Fibroblast of villous mesenchyme (primary cell): ENCODE measurements around the gene KCNMA1. TPM values are rescaled to one million over a fixed set of nuclear protein-coding genes. Genes with fewer than 3 reads are reported as not detected.

Experiments used
- DNase-seq: peaks from one replicate; pipeline ENCODE4 v3.0.0-alpha.2; 2010; ENCODE audit warnings: low read depth
- H3K4me3 ChIP-seq: 2 replicates; pipeline ENCODE4 v1.5.1; 2011; ENCODE audit warnings: low read depth, mild to moderate bottlenecking, low read length
- CTCF ChIP-seq: IDR thresholded peaks from 2 replicates; pipeline ENCODE4 v1.5.1; 2012; ENCODE audit warnings: low read depth, mild to moderate bottlenecking, low read length; ENCODE audit not compliant: insufficient read depth
- total RNA-seq: library from RNA; depleted of rRNA; stranded (reverse); fragments of >200 nt; gene quantifications from 2 replicates; pipeline ENCODE4 v1.2.3, GENCODE V29; 2012

KCNMA1 gene
- total RNA-seq, 1 donor: 36.7 TPM

DNA sequence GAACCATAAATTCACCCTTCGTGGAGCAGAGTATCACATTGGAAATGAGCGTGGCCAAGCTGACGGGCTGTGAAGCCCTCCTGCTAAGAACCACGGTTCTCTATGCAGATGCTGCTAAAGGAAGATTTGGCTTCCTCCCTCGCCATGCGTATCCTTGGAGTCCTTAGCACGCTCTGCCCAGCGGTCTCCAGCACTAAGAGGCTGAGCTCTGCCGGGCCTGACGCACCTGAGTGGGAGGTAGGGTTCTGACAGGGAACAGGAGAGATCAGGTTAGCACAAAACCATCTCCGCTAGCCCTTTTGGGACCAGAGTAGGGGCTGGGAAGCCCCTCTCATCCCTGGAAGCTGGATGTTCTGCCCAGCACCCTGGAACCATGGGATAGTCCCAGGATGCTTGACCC is 225.8 kb downstream of the KCNMA1 start:
- no peak for TF ChIP-seq CTCF
- H3K4me3 ChIP-seq: no peak overlapping the region
- DNase-seq: no peak

DNA sequence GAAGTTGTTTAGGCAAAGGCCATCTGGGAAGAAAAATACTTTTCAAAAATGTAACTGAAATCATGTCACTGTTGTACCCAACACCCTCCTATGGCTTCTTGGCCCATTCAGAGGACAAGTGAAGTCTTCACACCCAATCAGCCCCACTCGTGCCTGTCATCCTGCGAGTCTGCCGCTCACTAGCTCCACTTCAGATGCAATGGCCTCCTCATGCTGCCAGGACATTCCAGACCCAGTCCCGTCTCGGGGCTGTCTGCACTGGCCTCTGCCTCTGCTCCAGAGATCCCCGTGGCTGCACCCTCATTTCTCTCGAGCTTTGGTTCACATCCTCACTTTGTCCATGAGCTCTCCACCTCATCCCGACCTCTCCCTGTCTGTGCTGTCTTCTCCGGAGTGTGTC is 227.1 kb downstream of the KCNMA1 start:
- no peak for DNase-seq
- no peak for TF ChIP-seq CTCF
- no peak overlapping the region for H3K4me3 ChIP-seq

DNA sequence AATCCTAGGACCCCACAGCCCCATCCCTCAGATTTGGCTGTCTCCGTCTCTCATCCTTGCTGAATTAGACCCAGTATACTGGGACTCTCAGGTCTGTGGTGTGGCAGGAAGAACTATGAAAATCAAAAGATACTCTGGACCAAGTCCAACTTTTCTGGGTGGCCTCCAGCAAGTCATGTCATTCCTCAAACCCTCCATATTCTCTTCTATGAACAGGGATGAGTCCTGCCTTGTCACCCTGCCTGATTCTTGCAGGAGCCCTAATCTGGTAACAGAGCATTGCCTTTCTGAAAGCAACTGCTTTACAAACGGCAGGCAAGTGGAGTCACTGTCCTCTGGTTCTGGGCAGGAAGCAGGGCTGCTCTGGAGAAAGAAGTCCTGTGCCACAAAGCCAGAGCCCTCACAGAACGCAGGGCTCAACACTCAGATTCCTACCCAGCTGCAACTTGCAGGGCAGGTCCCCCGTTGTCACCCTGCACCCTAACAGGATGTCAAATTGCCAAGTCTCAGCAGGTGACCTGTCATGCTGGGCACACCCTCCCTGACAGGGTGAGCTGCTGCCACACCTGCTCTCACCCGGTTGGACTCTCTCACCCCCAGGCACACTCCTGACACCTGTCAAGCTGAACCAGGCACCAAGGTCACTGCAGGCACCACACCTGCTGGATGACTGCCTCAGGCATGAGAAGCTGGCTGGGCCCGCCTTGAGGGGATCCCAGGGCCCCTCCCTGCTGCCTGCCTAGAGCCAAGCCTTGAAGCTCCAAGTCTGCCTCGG is 227.7 kb downstream of the KCNMA1 start:
- no peak overlapping the region for H3K4me3 ChIP-seq
- no peak for DNase-seq
- TF ChIP-seq CTCF: no peak

DNA sequence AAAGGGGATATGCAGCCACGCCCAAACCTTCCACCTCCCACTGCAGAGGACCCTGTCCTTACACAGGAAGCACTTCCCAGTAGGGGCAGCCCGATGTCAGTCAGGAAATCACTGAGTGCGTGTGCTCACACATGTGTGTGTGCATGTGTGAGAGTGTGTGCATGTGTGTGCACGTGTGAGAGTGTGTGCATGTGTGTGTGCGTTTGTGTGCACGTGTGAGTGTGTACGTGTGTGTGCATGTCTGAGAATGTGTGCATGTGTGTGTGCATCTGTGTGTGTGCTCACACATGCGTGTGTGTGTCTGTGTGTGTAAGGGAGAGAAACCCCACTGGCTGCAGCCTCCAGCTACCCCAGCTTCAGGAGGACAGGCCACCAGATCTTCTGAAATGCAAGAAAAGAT is 229.3 kb downstream of the KCNMA1 start:
- no peak overlapping the region for H3K4me3 ChIP-seq
- no peak for TF ChIP-seq CTCF
- DNase-seq: no peak

GRCh38 chr10:77406764-77407430 is 230.7 kb downstream of the KCNMA1 start:
- DNase-seq: no peak
- TF ChIP-seq CTCF: no peak
- no peak overlapping the region for H3K4me3 ChIP-seq

DNA sequence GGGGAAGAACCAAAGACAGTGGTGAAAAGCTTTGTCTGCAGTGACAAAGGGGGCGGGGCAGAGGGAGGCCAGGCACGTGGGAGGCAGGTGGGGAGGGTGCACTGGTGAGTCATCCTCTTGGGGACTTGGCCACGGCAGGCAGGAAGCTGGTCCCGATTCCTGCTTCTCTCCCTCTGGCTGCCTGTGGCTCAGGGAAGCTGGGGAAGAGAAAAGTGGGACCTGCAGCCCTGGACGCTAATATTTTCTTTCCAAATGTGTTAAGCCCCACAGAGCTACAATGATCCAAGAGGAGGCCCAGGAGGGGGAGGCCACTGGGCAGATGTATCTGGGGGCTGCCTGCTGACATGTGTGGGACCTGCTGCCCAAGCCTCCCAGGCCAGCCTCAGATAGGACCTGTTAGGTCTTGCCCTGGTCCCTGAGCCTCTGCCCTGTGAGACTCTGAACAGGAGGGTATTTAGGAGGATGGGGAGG is 231.8 kb downstream of the KCNMA1 start:
- H3K4me3 ChIP-seq: no peak overlapping the region
- peak; percentile 67 for DNase-seq
- TF ChIP-seq CTCF: no peak

DNA sequence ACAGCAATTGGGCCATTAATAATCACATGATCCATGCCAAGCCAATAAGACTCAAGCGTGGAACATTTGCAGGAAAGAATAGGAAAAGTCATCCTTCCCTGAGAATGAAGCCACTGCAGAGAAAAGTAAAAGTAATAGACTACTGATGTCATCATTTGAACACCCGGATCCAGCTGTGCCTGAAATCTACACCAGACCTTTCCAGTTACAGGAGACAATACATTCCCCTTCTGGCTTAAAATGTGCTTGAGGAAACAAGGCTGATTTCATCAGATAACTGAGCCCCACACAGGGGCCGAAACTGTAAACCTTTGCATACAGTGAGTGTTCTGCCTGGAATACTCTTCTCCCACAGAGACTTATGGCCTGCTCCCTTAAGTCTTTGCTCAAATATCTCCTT is 232.8 kb downstream of the KCNMA1 start:
- no peak for DNase-seq
- no peak overlapping the region for H3K4me3 ChIP-seq
- no peak for TF ChIP-seq CTCF
